ENCODE measurements around the gene SERPINA3. TPM values are rescaled to one million over a fixed set of nuclear protein-coding genes. Genes with fewer than 3 reads are reported as not detected.
"Not testable (repeated sequence)": the region's sequence is repeated elsewhere in the genome, so short reads cannot be mapped to it uniquely, and the experiment has no call there.

SERPINA3 gene
- total RNA-seq, 3 donors from 2014 or later: 1.9 to 2.6 (median 2.4) TPM

- not testable (repeated sequence) for H3K9me3 Mint-ChIP-seq; H3K36me3 Mint-ChIP-seq (ENCODE audit: insufficient read depth); H3K4me1 Mint-ChIP-seq (ENCODE audit: low read depth); H3K4me3 Mint-ChIP-seq; ATAC-seq; DNase-seq; H3K27me3 Mint-ChIP-seq (ENCODE audit: low read depth)
These were observed 34.7 kb upstream of the SERPINA3 start for GRCh38 chr14:94577472-94577871.

GRCh38 chr14:94578712-94579111 lies 33.5 kb upstream of the SERPINA3 start:
- H3K4me3 Mint-ChIP-seq: no peak overlapping the region
- no peaks in the 10 kb centered on the region for H3K9me3 Mint-ChIP-seq
- ATAC-seq (no peak), DNase-seq (no peak)
- H3K36me3 Mint-ChIP-seq (ENCODE audit: insufficient read depth): no peaks in the 10 kb centered on the region
- H3K27me3 Mint-ChIP-seq (ENCODE audit: low read depth): peaks cover 7% of the 10 kb centered on the region
- no peaks in the 10 kb centered on the region for H3K4me1 Mint-ChIP-seq (ENCODE audit: low read depth)

- H3K4me1 Mint-ChIP-seq (ENCODE audit: low read depth): no peaks in the 10 kb centered on the region
- ATAC-seq (no peak), DNase-seq (no peak)
- no peak within 1 kb of the TSS for H3K4me3 Mint-ChIP-seq
- H3K27me3 Mint-ChIP-seq (ENCODE audit: low read depth): peaks cover 7% of the 10 kb centered on the region
- H3K9me3 Mint-ChIP-seq: no peaks in the 10 kb centered on the region
- no peaks in the 10 kb centered on the region for H3K36me3 Mint-ChIP-seq (ENCODE audit: insufficient read depth)
These were observed 30.8 kb upstream of the SERPINA3 start, which contains the start of gene SERPINA5 for GRCh38 chr14:94581127-94581999. SERPINA5 (plus strand) TSS chr14:94581426; CDS start chr14:94587363, 5,937 bp downstream.

GRCh38 chr14:94582199-94582750 lies 29.9 kb upstream of the SERPINA3 start:
- no peaks in the 10 kb centered on the region for H3K36me3 Mint-ChIP-seq (ENCODE audit: insufficient read depth)
- ATAC-seq (no peak), DNase-seq (no peak)
- no peaks in the 10 kb centered on the region for H3K4me1 Mint-ChIP-seq (ENCODE audit: low read depth)
- H3K4me3 Mint-ChIP-seq: no peak overlapping the region
- H3K9me3 Mint-ChIP-seq: no peaks in the 10 kb centered on the region
- H3K27me3 Mint-ChIP-seq (ENCODE audit: low read depth): peaks cover 7% of the 10 kb centered on the region

- no peak for ATAC-seq
- Mint-ChIP-seq H3K27me3 (ENCODE audit: low read depth) (peaks cover 7% of the 10 kb centered on the region), H3K9me3 (no peaks in the 10 kb centered on the region)
These were observed 29.3 kb upstream of the SERPINA3 start for GRCh38 chr14:94582851-94583250.

GRCh38 chr14:94583557-94583956 lies 28.6 kb upstream of the SERPINA3 start:
- DNase-seq: no peak
- no peaks in the 10 kb centered on the region for H3K9me3 Mint-ChIP-seq
- no peak for ATAC-seq
- no peaks in the 10 kb centered on the region for H3K4me1 Mint-ChIP-seq (ENCODE audit: low read depth)
- no peaks in the 10 kb centered on the region for H3K36me3 Mint-ChIP-seq (ENCODE audit: insufficient read depth)
- H3K4me3 Mint-ChIP-seq: no peak overlapping the region
- H3K27me3 Mint-ChIP-seq (ENCODE audit: low read depth): peaks cover 7% of the 10 kb centered on the region

More at GRCh38 chr14:94582851-94583250, 29.3 kb upstream of the SERPINA3 start:
- Mint-ChIP-seq H3K4me1 (ENCODE audit: low read depth) (no peaks in the 10 kb centered on the region), H3K4me3 (no peak overlapping the region), H3K36me3 (ENCODE audit: insufficient read depth) (no peaks in the 10 kb centered on the region)
- DNase-seq: no peak

GRCh38 chr14:94584591-94585280 lies 27.5 kb upstream of the SERPINA3 start:
- ATAC-seq (no peak), DNase-seq (no peak)
- no peaks in the 10 kb centered on the region for H3K4me1 Mint-ChIP-seq (ENCODE audit: low read depth)
- peaks cover 7% of the 10 kb centered on the region for H3K27me3 Mint-ChIP-seq (ENCODE audit: low read depth)
- no peaks in the 10 kb centered on the region for H3K36me3 Mint-ChIP-seq (ENCODE audit: insufficient read depth)
- H3K9me3 Mint-ChIP-seq: no peaks in the 10 kb centered on the region
- no peak overlapping the region for H3K4me3 Mint-ChIP-seq

GRCh38 chr14:94586635-94587034 lies 25.6 kb upstream of the SERPINA3 start:
- H3K27me3 Mint-ChIP-seq (ENCODE audit: low read depth): peaks cover 2% of the 10 kb centered on the region
- no peak for ATAC-seq
- H3K9me3 Mint-ChIP-seq: no peaks in the 10 kb centered on the region
- H3K4me1 Mint-ChIP-seq (ENCODE audit: low read depth): no peaks in the 10 kb centered on the region
- no peak overlapping the region for H3K4me3 Mint-ChIP-seq
- H3K36me3 Mint-ChIP-seq (ENCODE audit: insufficient read depth): no peaks in the 10 kb centered on the region
- DNase-seq: no peak

- ATAC-seq: no peak
- Mint-ChIP-seq H3K36me3 (ENCODE audit: insufficient read depth) (no peaks in the 10 kb centered on the region), H3K9me3 (no peaks in the 10 kb centered on the region), H3K4me1 (ENCODE audit: low read depth) (no peaks in the 10 kb centered on the region), H3K4me3 (no peak overlapping the region), H3K27me3 (ENCODE audit: low read depth) (no peaks in the 10 kb centered on the region)
- no peak for DNase-seq
These were observed 23.9 kb upstream of the SERPINA3 start for GRCh38 chr14:94588311-94588710.

GRCh38 chr14:94591073-94591472 lies 21.1 kb upstream of the SERPINA3 start:
- no peak for ATAC-seq
- peaks cover 3% of the 10 kb centered on the region for H3K27me3 Mint-ChIP-seq (ENCODE audit: low read depth)
- DNase-seq: no peak
- H3K9me3 Mint-ChIP-seq: no peaks in the 10 kb centered on the region
- no peak overlapping the region for H3K4me3 Mint-ChIP-seq
- H3K36me3 Mint-ChIP-seq (ENCODE audit: insufficient read depth): no peaks in the 10 kb centered on the region
- H3K4me1 Mint-ChIP-seq (ENCODE audit: low read depth): no peaks in the 10 kb centered on the region

- H3K4me1 Mint-ChIP-seq (ENCODE audit: low read depth): no peaks in the 10 kb centered on the region
- no peaks in the 10 kb centered on the region for H3K9me3 Mint-ChIP-seq
- peaks cover 3% of the 10 kb centered on the region for H3K27me3 Mint-ChIP-seq (ENCODE audit: low read depth)
- H3K36me3 Mint-ChIP-seq (ENCODE audit: insufficient read depth): no peaks in the 10 kb centered on the region
- no peak for DNase-seq
- H3K4me3 Mint-ChIP-seq: no peak overlapping the region
- no peak for ATAC-seq
These were observed 20.3 kb upstream of the SERPINA3 start for GRCh38 chr14:94591871-94592270.

- Mint-ChIP-seq H3K9me3 (no peaks in the 10 kb centered on the region), H3K4me3 (no peak overlapping the region), H3K27me3 (ENCODE audit: low read depth) (peaks cover 3% of the 10 kb centered on the region), H3K4me1 (ENCODE audit: low read depth) (no peaks in the 10 kb centered on the region), H3K36me3 (ENCODE audit: insufficient read depth) (no peaks in the 10 kb centered on the region)
- no peak for DNase-seq
- no peak for ATAC-seq
These were observed 19.7 kb upstream of the SERPINA3 start for GRCh38 chr14:94592457-94592856.

- Mint-ChIP-seq H3K4me1 (ENCODE audit: low read depth) (no peaks in the 10 kb centered on the region), H3K9me3 (no peaks in the 10 kb centered on the region), H3K36me3 (ENCODE audit: insufficient read depth) (no peaks in the 10 kb centered on the region), H3K27me3 (ENCODE audit: low read depth) (peaks cover 3% of the 10 kb centered on the region), H3K4me3 (no peak overlapping the region)
- no peak for DNase-seq
- no peak for ATAC-seq
These were observed 18.8 kb upstream of the SERPINA3 start for GRCh38 chr14:94593376-94593748.

- H3K27me3 Mint-ChIP-seq (ENCODE audit: low read depth): peaks cover 3% of the 10 kb centered on the region
- no peak overlapping the region for H3K4me3 Mint-ChIP-seq
- no peaks in the 10 kb centered on the region for H3K9me3 Mint-ChIP-seq
- no peaks in the 10 kb centered on the region for H3K4me1 Mint-ChIP-seq (ENCODE audit: low read depth)
- no peaks in the 10 kb centered on the region for H3K36me3 Mint-ChIP-seq (ENCODE audit: insufficient read depth)
- no peak for ATAC-seq
- DNase-seq: no peak
These were observed 18.3 kb upstream of the SERPINA3 start for GRCh38 chr14:94593749-94594431.
